Activated T-helper 2 cell treated with anti-CD3 and anti-CD28 coated beads, Interferon-gamma antibody, Interleukin-2, Interleukin-4, amounts not matched to agents 10 μg/mL and 5 μg/mL and 100 μg/mL, durations not matched to agents 14 hours and 24 hours and 36 hours (primary cell): Measurements from ENCODE around the gene ACYP2. TPM values are rescaled to one million over a fixed set of nuclear protein-coding genes. Genes with fewer than 3 reads are reported as not detected.

Source experiments
- DNase-seq: peaks from one replicate; pipeline ENCODE4 v3.0.0; 2021; ENCODE audit warnings: low spot score
- H3K27ac Mint-ChIP-seq: one replicate; pipeline ENCODE4 v1.8.0; 2021; ENCODE audit warnings: mixed read lengths
- H3K27me3 Mint-ChIP-seq: one replicate; pipeline ENCODE4 v1.8.0; 2021; ENCODE audit warnings: low read depth, mixed read lengths
- H3K36me3 Mint-ChIP-seq: one replicate; pipeline ENCODE4 v1.8.0; 2021; ENCODE audit warnings: low read depth, mixed read lengths
- H3K4me1 Mint-ChIP-seq: one replicate; pipeline ENCODE4 v1.8.0; 2021; ENCODE audit warnings: low read depth, mixed read lengths
- H3K4me3 Mint-ChIP-seq: one replicate; pipeline ENCODE4 v1.8.0; 2021; ENCODE audit warnings: low read depth, mild to moderate bottlenecking, moderate library complexity, mixed read lengths
- H3K9me3 Mint-ChIP-seq: one replicate; pipeline ENCODE4 v1.8.0; 2021; ENCODE audit warnings: mixed read lengths
- intact Hi-C: fragments of 100-400 bp; cut with micrococcal nuclease; formaldehyde crosslinking; loops from one replicate; pipeline ENCODE4 v1.15.1; 2023
- total RNA-seq: library from RNA; stranded (reverse); gene quantifications from 2 replicates; pipeline ENCODE4 v1.2.3, GENCODE V29; 2022

The ACYP2 gene
- total RNA-seq, 1 donor from 2014 or later = 6.5 TPM

DNA sequence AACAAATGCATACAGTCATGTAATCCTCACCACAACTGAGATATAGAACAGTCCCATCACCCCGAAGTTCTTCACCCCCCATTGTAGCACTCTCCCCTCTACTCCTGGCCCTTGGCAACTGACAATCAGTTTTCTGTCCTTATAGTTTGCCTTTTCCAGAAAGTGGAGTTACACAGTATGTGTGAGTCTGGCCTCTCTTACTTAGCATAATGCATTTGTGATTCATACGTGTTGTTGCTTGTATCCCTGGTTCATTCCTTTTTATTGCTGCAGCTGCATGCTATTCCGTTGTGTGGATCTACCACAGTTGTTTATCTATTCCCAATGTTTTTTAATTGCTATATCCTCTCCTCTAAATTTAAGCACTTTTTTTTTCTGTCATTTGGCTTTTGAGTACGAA is 17.6 kb downstream of the ACYP2 start:
- no peak overlapping the region for H3K4me3 Mint-ChIP-seq
- DNase-seq = no peak
- H3K9me3 Mint-ChIP-seq = no peaks in the 10 kb centered on the region
- H3K4me1 Mint-ChIP-seq = peaks cover 2% of the 10 kb centered on the region
- H3K27me3 Mint-ChIP-seq = no peaks in the 10 kb centered on the region
- no peaks in the 10 kb centered on the region for H3K36me3 Mint-ChIP-seq
- H3K27ac Mint-ChIP-seq = no peak overlapping the region
- intact Hi-C loops = no loop called here

DNA sequence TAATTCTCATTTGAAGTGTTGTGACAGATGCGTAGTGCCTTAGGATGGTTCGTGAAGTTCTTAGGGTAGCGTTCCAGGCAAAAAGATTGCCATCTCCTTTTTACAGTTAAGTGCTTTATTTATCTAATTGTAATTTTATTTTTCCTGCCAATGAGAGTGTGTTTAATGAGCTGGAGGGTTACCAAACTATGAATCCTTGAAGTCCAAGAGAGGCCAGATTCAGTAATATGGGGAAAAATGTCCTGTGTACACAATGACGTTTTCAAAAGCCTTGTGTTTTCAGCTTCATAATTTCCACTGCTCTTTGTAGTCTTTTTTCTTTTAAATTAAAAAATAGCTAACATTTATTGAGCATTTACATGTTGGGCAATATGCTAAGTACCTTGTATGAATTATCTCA is 23.8 kb downstream of the ACYP2 start:
- Mint-ChIP-seq H3K27ac (no peak overlapping the region), H3K4me3 (no peak overlapping the region), H3K9me3 (no peaks in the 10 kb centered on the region), H3K36me3 (no peaks in the 10 kb centered on the region), H3K27me3 (no peaks in the 10 kb centered on the region), H3K4me1 (peaks cover 2% of the 10 kb centered on the region)
- intact Hi-C loops = no loop called here
- no peak for DNase-seq

DNA sequence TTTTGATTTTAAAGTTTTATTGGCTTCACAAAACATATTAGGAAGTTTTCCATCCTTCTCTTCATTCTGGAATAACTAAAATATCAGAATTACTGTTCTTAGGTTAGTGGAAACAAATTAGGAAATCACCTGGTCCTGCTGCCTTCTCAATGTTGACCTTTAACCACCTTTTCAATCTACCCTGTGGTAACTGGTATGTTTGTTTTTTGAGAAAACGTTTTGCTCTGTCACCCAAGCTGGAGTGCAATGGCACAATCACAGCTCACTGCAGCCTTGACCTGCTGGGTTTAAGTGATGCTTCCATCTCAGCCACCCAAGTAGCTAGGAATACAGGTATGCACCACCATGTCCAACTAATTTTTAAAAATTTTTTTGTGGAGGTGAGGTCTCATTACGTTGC is 28.4 kb downstream of the ACYP2 start:
- no peak for DNase-seq
- Mint-ChIP-seq H3K27me3 (no peaks in the 10 kb centered on the region), H3K27ac (no peak overlapping the region), H3K36me3 (no peaks in the 10 kb centered on the region), H3K9me3 (no peaks in the 10 kb centered on the region), H3K4me1 (no peaks in the 10 kb centered on the region), H3K4me3 (no peak overlapping the region)
- intact Hi-C loops = no loop called here

DNA sequence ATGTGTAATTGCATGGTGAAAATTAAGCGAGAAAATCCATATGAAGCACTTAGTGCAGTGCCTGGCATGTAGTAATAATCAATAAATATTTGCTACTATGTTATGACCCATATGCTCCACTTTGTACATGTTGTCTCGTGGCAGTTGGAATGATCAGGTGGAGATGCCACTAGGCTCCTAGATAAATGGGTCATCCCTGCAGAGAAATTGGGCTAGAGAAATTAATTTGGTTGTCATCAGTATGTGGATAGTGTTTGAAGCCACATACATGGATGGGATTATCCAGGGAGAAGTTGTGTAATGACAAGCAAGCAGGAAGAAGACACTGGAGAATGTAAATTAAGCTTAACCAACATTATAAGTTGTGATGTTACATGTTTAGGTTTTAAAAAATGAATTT is 33.0 kb downstream of the ACYP2 start:
- no peaks in the 10 kb centered on the region for H3K9me3 Mint-ChIP-seq
- no peak for DNase-seq

DNA sequence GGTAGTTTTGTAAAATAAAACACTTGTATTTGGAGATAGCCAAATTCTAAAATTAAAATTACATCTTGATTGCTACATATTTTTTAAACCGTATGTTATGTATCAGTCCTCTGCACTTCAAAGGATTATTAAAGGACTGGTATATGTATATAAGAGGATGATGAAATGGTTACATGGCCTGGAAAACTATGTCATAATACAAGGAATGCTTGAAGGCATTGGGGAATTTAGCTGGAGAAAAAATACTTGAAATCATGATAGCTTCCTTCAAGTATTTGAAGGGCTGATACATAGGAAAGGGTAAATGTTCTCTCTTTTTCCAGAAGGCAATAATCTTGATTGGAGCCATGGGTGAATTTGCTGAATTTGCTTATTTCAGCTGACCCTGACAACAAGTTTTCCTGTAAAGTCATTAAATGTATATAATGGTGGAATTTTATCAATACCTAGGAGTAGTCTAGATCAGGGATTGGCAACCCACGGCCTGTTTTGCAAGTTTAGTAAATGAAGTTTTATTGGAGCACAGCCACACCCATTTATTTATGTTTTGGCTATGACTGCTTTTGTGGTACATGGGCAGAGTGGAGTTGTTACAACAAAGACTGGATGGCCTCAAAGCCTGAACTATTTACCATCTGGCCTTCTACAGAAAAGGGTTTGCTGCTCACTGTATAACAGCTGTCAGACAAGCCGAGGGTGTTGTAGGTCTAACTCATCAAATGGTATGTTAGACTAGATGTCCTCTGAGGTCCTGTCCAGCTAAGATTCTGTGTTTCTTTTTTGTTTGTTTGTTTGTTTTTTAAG is 34.4 kb downstream of the ACYP2 start:
- H3K9me3 Mint-ChIP-seq = peaks cover 5% of the 10 kb centered on the region
- H3K4me3 Mint-ChIP-seq = no peak overlapping the region
- no peaks in the 10 kb centered on the region for H3K27me3 Mint-ChIP-seq
- H3K27ac Mint-ChIP-seq = no peak overlapping the region
- DNase-seq = no peak
- intact Hi-C loops = no loop called here
- H3K4me1 Mint-ChIP-seq = no peaks in the 10 kb centered on the region
- no peaks in the 10 kb centered on the region for H3K36me3 Mint-ChIP-seq

More for the DNA sequence above, 33.0 kb downstream of the ACYP2 start:
- H3K4me1 Mint-ChIP-seq = no peaks in the 10 kb centered on the region
- no peaks in the 10 kb centered on the region for H3K27me3 Mint-ChIP-seq
- H3K27ac Mint-ChIP-seq = no peak overlapping the region
- intact Hi-C loops = no loop called here
- no peaks in the 10 kb centered on the region for H3K36me3 Mint-ChIP-seq
- no peak overlapping the region for H3K4me3 Mint-ChIP-seq

DNA sequence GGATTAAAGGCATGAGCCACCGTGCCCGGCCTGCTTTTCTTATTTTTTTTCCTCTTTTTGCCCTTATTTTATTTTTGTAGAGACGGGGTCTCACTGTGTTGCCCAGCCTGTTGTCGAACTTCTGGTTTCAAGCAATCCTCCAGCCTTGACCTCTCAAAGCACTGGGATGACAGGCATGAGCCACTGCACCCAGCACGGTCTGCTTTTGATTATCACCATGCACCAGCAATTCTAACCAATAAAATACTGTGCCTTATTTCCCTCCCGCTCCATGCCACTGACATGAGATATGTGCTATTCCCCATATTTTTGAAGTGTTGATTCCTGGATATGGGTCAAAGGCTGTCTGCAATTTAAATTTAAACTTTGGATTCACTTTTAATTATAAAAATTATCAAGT is 42.9 kb downstream of the ACYP2 start:
- H3K9me3 Mint-ChIP-seq = peaks cover 9% of the 10 kb centered on the region
- no peaks in the 10 kb centered on the region for H3K27me3 Mint-ChIP-seq
- H3K4me1 Mint-ChIP-seq = no peaks in the 10 kb centered on the region
- H3K4me3 Mint-ChIP-seq = no peak overlapping the region
- no peak for DNase-seq
- intact Hi-C loops = no loop called here
- H3K36me3 Mint-ChIP-seq = no peaks in the 10 kb centered on the region
- no peak overlapping the region for H3K27ac Mint-ChIP-seq

DNA sequence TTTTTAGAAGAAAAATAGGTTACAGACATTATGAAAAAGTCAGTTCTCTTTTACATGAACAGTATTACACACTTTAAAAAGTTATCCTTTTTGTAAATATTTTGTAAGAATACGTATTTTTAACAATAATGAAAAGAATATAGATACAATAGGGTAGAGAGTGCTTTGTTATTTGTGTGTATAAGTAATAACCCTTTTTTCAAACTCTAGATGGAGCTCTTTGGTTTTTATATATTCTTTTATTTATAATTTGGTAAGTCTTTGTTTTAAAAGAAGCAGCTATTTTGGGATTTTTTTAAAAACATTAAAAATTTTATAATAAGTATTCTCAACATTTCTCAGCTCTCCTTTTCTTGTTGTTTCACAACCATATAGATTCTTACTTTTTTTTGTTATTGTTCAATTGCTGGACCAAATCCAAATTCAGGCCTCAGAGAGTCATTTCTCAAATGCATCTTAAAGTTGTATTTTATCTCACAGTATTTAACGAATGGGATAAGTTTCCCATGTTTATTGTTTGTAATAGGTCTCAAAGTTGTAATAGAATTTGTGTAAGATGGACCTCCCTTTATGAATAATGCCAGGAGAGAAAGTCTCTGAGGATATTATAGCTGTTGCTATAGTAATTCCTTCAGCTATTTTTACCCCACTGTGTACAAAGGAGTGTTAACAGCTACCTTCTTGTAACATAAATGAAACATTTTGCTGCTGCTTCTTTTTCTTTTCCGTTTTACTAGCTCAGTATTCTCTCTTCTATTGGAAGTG is 46.4 kb downstream of the ACYP2 start:
- Mint-ChIP-seq H3K9me3 (no peaks in the 10 kb centered on the region), H3K27ac (no peak overlapping the region), H3K4me1 (no peaks in the 10 kb centered on the region), H3K27me3 (no peaks in the 10 kb centered on the region), H3K36me3 (no peaks in the 10 kb centered on the region), H3K4me3 (no peak overlapping the region)
- DNase-seq = no peak
- intact Hi-C loops = no loop called here

DNA sequence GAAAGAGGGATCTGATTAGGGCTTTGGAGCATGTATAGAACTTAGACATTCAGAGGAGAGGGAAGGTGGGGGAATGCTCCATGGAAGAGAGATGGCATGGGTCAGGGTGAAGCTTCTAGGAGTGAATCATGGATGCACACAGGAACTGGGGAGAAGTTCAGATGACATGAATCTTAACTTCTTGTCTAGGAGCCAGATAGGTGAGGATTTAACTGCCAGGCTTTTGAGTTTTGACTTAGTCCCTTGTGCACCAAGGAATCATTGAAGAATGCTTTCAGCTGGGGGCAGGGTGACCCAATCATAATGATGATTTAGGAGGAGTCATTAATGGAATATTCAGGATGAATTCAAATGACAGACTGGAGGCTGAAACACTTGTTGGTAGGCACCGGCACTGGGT is 48.7 kb downstream of the ACYP2 start:
- DNase-seq = no peak
- no peaks in the 10 kb centered on the region for H3K9me3 Mint-ChIP-seq
- no peak overlapping the region for H3K27ac Mint-ChIP-seq
- no peaks in the 10 kb centered on the region for H3K36me3 Mint-ChIP-seq
- no peak overlapping the region for H3K4me3 Mint-ChIP-seq
- intact Hi-C loops = no loop called here
- H3K4me1 Mint-ChIP-seq = no peaks in the 10 kb centered on the region
- H3K27me3 Mint-ChIP-seq = no peaks in the 10 kb centered on the region

DNA sequence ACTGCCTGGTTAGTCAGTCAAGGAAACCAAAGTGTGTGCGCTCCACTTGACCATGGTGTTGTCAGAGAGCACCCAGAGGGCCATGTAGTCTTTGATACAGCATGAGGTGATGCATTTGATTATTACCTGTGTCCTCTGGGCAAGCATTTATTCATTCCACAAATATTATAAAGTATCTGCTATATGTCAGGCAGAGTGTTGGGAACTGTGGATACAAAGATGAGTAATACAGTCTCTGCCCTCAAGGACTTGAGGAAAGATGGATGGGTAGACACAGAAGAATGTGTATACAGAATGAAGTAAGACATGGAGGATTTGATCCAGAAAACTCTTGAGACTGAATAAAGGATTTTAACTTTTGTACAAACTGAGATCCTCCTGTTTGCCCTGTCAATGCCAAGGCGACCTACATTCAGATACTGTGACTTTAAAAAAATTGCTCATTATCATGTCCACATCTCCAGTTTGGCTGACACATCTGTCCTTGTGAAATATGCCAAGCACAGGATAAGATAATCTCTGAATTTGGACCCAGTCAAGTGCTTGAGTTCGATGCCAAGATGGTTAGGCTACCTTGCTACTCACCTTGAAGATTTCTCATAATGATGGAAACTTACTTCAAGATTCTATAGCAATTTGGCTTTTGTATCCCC is 50.8 kb downstream of the ACYP2 start:
- no peak for DNase-seq
- H3K4me3 Mint-ChIP-seq = no peak overlapping the region
- H3K36me3 Mint-ChIP-seq = no peaks in the 10 kb centered on the region
- intact Hi-C loops = no loop called here
- H3K9me3 Mint-ChIP-seq = no peaks in the 10 kb centered on the region
- H3K27me3 Mint-ChIP-seq = no peaks in the 10 kb centered on the region
- no peak overlapping the region for H3K27ac Mint-ChIP-seq
- H3K4me1 Mint-ChIP-seq = no peaks in the 10 kb centered on the region

DNA sequence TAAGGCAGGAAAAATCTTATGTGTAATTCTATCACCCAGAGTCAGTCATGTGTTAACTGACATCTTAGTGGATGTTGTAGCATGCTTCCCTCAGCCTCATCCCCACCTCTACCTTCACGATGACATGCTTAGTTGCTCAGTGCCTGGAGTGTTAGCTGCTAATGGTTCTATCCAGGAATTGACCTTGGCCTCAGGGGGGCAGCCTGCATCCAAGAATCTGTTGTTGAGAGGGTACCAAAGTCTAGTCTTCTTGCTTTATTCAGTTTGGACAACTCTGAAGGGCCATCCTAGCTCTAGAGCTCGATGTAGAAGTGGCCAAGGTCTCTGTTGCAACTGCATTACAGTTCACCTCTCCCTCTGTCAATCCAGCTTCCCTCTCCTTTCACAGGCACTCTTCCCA is 61.2 kb downstream of the ACYP2 start:
- DNase-seq = no peak
- Mint-ChIP-seq H3K27ac (no peak overlapping the region), H3K4me3 (no peak overlapping the region), H3K9me3 (no peaks in the 10 kb centered on the region), H3K36me3 (no peaks in the 10 kb centered on the region), H3K27me3 (no peaks in the 10 kb centered on the region), H3K4me1 (no peaks in the 10 kb centered on the region)
- intact Hi-C loops = no loop called here

DNA sequence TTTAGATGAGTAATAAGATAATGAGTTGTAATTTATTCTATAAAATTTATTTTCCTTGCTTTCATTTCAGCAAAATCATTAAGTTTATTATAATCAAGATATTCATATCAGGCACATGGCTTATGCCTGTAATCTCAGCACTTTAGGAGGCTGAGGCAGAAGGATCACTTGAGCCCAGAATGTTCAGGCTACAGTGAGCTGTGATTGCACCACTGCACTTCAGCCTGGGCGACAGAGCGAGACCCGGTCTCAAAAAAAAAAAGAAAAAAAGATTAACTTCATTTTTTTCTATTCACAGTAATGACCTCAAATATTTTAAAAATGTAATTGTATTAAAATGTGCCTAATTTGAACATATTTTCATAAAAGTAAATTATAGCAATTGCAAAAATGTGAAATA is 67.9 kb downstream of the ACYP2 start:
- H3K27ac Mint-ChIP-seq = no peak overlapping the region
- H3K4me3 Mint-ChIP-seq = no peak overlapping the region
- H3K27me3 Mint-ChIP-seq = no peaks in the 10 kb centered on the region
- H3K36me3 Mint-ChIP-seq = no peaks in the 10 kb centered on the region
- H3K4me1 Mint-ChIP-seq = no peaks in the 10 kb centered on the region
- H3K9me3 Mint-ChIP-seq = no peaks in the 10 kb centered on the region
- intact Hi-C loops = no loop called here
- DNase-seq = no peak

DNA sequence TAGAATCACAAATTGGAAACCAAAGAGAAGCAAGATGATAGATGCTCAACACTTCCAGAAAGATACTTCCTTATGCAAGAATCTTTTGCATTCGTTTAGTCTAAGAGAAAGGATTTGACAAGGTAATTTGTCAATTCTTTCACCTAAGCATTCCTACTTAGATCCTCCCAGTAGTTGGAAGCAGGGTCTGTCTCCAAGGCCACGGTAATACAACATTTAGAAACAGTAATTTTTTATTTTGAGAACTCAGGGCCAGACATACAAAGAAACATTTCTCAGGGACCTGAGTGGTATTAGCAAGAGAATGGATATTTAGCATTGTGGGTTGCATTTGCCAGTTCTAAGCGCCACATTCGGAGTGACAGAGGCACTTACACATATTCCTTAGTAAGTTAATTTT is 68.6 kb downstream of the ACYP2 start:
- intact Hi-C loops = no loop called here
- no peak overlapping the region for H3K27ac Mint-ChIP-seq
- DNase-seq = no peak
- no peaks in the 10 kb centered on the region for H3K27me3 Mint-ChIP-seq
- no peaks in the 10 kb centered on the region for H3K9me3 Mint-ChIP-seq
- no peaks in the 10 kb centered on the region for H3K4me1 Mint-ChIP-seq
- no peak overlapping the region for H3K4me3 Mint-ChIP-seq
- H3K36me3 Mint-ChIP-seq = no peaks in the 10 kb centered on the region

DNA sequence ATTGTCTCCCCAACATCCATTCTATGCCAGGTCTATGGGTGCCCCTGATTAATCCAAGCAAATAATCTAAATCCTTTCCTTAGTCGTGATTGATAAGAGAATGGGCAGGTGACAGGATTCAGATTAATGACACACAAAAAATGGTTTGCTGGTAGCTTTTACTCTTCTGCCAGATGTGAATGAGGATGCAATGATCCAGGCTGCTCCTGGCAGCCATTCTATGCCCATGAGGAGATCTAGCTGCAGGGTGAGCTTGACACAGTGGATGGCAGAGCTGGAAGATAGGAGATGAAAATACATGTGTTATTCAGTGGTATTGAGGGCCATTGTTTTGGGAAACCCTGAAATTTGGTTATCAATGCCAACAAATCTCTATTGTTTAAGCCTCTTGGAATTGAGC is 69.7 kb downstream of the ACYP2 start:
- Mint-ChIP-seq H3K9me3 (no peaks in the 10 kb centered on the region), H3K27ac (no peak overlapping the region), H3K27me3 (no peaks in the 10 kb centered on the region), H3K4me3 (no peak overlapping the region), H3K36me3 (no peaks in the 10 kb centered on the region), H3K4me1 (no peaks in the 10 kb centered on the region)
- no peak for DNase-seq
- intact Hi-C loops = no loop called here
